Hepatocyte (in vitro differentiated cells): ENCODE measurements around the gene OPN1MW. TPM values are rescaled to one million over a fixed set of nuclear protein-coding genes. Genes with fewer than 3 reads are reported as not detected.

Experiments
- DNase-seq: peaks from one replicate; pipeline ENCODE4 v3.0.0-alpha.2; 2016; ENCODE audit warnings: low spot score
- H2AFZ ChIP-seq: fragments of 200-600 bp; sonication (generic); 2 replicates; pipeline ENCODE4 v1.6.0; 2016; ENCODE audit warnings: antibody characterized with exemption, mild to moderate bottlenecking
- H3K27ac ChIP-seq: fragments of 200-600 bp; sonication (generic); 2 replicates; pipeline ENCODE4 v1.5.1; 2016; ENCODE audit warnings: mild to moderate bottlenecking
- H3K27me3 ChIP-seq: fragments of 200-600 bp; sonication (generic); 2 replicates; pipeline ENCODE4 v1.6.1; 2016
- H3K36me3 ChIP-seq: fragments of 200-600 bp; sonication (generic); replicated peaks from 2 replicates; pipeline ENCODE4 v1.5.1; 2016; ENCODE audit warnings: low read depth; ENCODE audit not compliant: insufficient read depth
- H3K4me1 ChIP-seq: fragments of 200-600 bp; sonication (generic); 2 replicates; pipeline ENCODE4 v1.5.1; 2016; ENCODE audit warnings: mild to moderate bottlenecking, moderate library complexity; ENCODE audit not compliant: insufficient read depth
- H3K4me2 ChIP-seq: fragments of 200-600 bp; sonication (generic); 2 replicates; pipeline ENCODE4 v1.6.0; 2016
- H3K4me3 ChIP-seq: fragments of 200-600 bp; sonication (generic); 2 replicates; pipeline ENCODE4 v1.5.1; 2016; ENCODE audit warnings: mild to moderate bottlenecking
- H3K79me2 ChIP-seq: fragments of 200-600 bp; sonication (generic); 2 replicates; pipeline ENCODE4 v1.6.0; 2017; ENCODE audit warnings: mild to moderate bottlenecking
- H3K9me2 ChIP-seq: fragments of 200-600 bp; sonication (generic); replicated peaks from 2 replicates; pipeline ENCODE4 v1.6.0; 2017; ENCODE audit warnings: mild to moderate bottlenecking; ENCODE audit not compliant: insufficient read depth
- H3K9me3 ChIP-seq: fragments of 200-600 bp; sonication (generic); 2 replicates; pipeline ENCODE4 v1.5.1; 2016; ENCODE audit warnings: low read depth, mild to moderate bottlenecking
- H4K20me1 ChIP-seq: fragments of 200-600 bp; sonication (generic); 2 replicates; pipeline ENCODE4 v1.6.0; 2016; ENCODE audit warnings: mild to moderate bottlenecking; ENCODE audit not compliant: insufficient read depth, poor library complexity, severe bottlenecking
- CTCF ChIP-seq: fragments of 200-600 bp; sonication (generic); IDR thresholded peaks from 2 replicates; pipeline ENCODE4 v1.5.1; 2016; ENCODE audit warnings: antibody characterized with exemption, mild to moderate bottlenecking; ENCODE audit not compliant: poor library complexity
- EZH2 ChIP-seq: fragments of 200-600 bp; sonication (generic); IDR thresholded peaks from 2 replicates; pipeline ENCODE4 v1.6.1; 2016; ENCODE audit warnings: antibody characterized with exemption, mild to moderate bottlenecking, borderline replicate concordance
- EZH2phosphoT487 ChIP-seq: fragments of 200-600 bp; sonication (generic); IDR thresholded peaks from one replicate; pipeline ENCODE4 v1.6.1; 2018; ENCODE audit warnings: antibody characterized with exemption, mild to moderate bottlenecking, low read depth, moderate library complexity; ENCODE audit not compliant: unreplicated experiment, severe bottlenecking
- WGBS: methylation state at CpG from one replicate; pipeline ENCODE4 v1.1.6; 2016; ENCODE audit warnings: low lambda C conversion rate; ENCODE audit errors: missing lambda C conversion rate; 5-methylcytosine and 5-hydroxymethylcytosine counted together
- polyA plus RNA-seq: library from polyadenylated mRNA; unstranded; fragments of >200 nt; fragmentation: Nextera tagmentation; extraction: Ambion mirVana; gene quantifications from 2 replicates; pipeline ENCODE4 v1.2.1, GENCODE V29; 2016
- total RNA-seq: library from RNA; depleted of rRNA; stranded (reverse); fragments of >200 nt; gene quantifications from 2 replicates; pipeline ENCODE4 v1.2.3, GENCODE V29; 2014

Gene OPN1MW
- total and polyA plus RNA-seq, 2 experiments from 2014 or later = not detected

GRCh38 chrX:154140206-154140605, 42.2 kb upstream of the OPN1MW start:
- no peaks in the 10 kb centered on the region for H3K9me2 ChIP-seq
- H3K36me3 ChIP-seq = no peaks in the 10 kb centered on the region
- no peaks in the 10 kb centered on the region for H3K9me3 ChIP-seq
- no peak for DNase-seq
- 85% methylated on average over 12 of the region's 12 CpGs for WGBS
- H3K4me3 ChIP-seq = no peak overlapping the region
- H3K27ac ChIP-seq = no peak overlapping the region
- no peaks in the 10 kb centered on the region for H4K20me1 ChIP-seq
- H2AFZ ChIP-seq = no peak overlapping the region
- no peaks in the 10 kb centered on the region for H3K79me2 ChIP-seq
- H3K27me3 ChIP-seq = no peaks in the 10 kb centered on the region
- no peak overlapping the region for H3K4me2 ChIP-seq
- TF ChIP-seq EZH2phosphoT487 = no peak
- no peak for TF ChIP-seq CTCF
- no peak for TF ChIP-seq EZH2
- no peaks in the 10 kb centered on the region for H3K4me1 ChIP-seq

- Histone ChIP-seq H3K27ac (no peak overlapping the region), H3K9me3 (no peaks in the 10 kb centered on the region), H3K27me3 (no peaks in the 10 kb centered on the region), H3K79me2 (no peaks in the 10 kb centered on the region), H2AFZ (no peak overlapping the region), H3K4me3 (no peak overlapping the region), H4K20me1 (no peaks in the 10 kb centered on the region), H3K4me2 (no peak overlapping the region), H3K36me3 (no peaks in the 10 kb centered on the region), H3K9me2 (no peaks in the 10 kb centered on the region), H3K4me1 (no peaks in the 10 kb centered on the region)
- TF ChIP-seq EZH2 = no peak
- no peak for TF ChIP-seq CTCF
- no peak for TF ChIP-seq EZH2phosphoT487
- no peak for DNase-seq
- 77% methylated on average over 10 of the region's 10 CpGs for WGBS
Observed at GRCh38 chrX:154140742-154141141, 41.7 kb upstream of the OPN1MW start.

- WGBS = 86% methylated on average over 8 of the region's 8 CpGs
- no peak overlapping the region for H3K4me2 ChIP-seq
- H3K79me2 ChIP-seq = no peaks in the 10 kb centered on the region
Observed at GRCh38 chrX:154142386-154142785, 40.0 kb upstream of the OPN1MW start.

More at GRCh38 chrX:154142386-154142785, 40.0 kb upstream of the OPN1MW start:
- Histone ChIP-seq H3K27me3 (no peaks in the 10 kb centered on the region), H4K20me1 (no peaks in the 10 kb centered on the region), H3K4me1 (no peaks in the 10 kb centered on the region), H3K36me3 (no peaks in the 10 kb centered on the region), H3K9me3 (no peaks in the 10 kb centered on the region), H3K4me3 (no peak overlapping the region), H3K9me2 (no peaks in the 10 kb centered on the region), H2AFZ (no peak overlapping the region), H3K27ac (no peak overlapping the region)
- no peak for DNase-seq
- TF ChIP-seq CTCF = no peak
- no peak for TF ChIP-seq EZH2phosphoT487
- no peak for TF ChIP-seq EZH2
